ENCODE data around the gene PCDHGA3.
A peak's percentile ranks its signal among the peaks of the same experiment; 100 is the strongest.
"Not testable (repeated sequence)": the region's sequence is repeated elsewhere in the genome, so short reads cannot be mapped to it uniquely, and the experiment has no call there.

PCDHGA3 gene

GRCh38 chr5:141349917-141350619 is 6.4 kb downstream of the PCDHGA3 start, which contains the start of gene PCDHGB1:
PCDHGB1 (plus strand) TSS chr5:141350099; CDS start chr5:141350261, 162 bp downstream.
- no peak for DNase-seq

DNA sequence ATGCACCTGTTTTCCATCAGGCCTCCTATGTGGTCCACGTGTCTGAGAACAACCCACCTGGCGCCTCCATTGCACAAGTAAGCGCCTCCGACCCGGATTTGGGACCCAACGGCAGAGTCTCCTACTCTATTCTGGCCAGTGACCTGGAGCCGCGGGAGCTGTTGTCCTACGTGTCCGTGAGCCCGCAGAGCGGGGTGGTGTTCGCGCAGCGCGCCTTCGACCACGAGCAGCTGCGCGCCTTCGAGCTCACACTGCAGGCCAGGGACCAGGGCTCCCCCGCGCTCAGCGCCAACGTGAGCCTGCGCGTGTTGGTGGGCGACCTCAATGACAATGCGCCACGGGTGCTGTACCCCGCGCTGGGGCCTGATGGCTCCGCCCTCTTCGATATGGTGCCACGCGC is 8.0 kb downstream of the PCDHGA3 start:
- DNase-seq, result no peak

GRCh38 chr5:141354900-141355469 is 11.4 kb downstream of the PCDHGA3 start, which contains the start of gene PCDHGA4:
PCDHGA4 (plus strand) TSS chr5:141355021; CDS start chr5:141355108, 87 bp downstream.
- peak in 1 of 2 experiments; percentile 13 for DNase-seq

DNA sequence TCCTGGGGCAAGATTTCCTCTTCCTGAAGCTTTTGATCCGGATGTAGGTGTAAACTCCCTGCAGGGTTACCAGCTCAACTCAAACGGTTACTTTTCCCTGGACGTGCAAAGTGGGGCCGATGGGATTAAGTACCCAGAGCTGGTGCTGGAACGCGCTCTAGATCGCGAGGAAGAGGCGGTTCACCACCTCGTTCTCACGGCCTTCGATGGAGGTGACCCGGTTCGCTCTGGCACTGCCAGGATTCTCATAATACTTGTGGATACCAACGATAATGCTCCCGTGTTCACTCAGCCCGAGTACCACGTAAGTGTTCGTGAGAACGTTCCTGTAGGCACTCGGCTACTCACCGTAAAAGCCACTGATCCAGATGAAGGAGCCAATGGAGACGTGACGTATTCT is 12.0 kb downstream of the PCDHGA3 start:
- DNase-seq, result no peak

GRCh38 chr5:141356133-141356532 is 12.5 kb downstream of the PCDHGA3 start:
- DNase-seq, result no peak

GRCh38 chr5:141356950-141357349 is 13.3 kb downstream of the PCDHGA3 start:
- no peak for DNase-seq

- peak in 1 of 2 experiments; percentile 35 for DNase-seq
Observed at GRCh38 chr5:141359790-141360426, 16.3 kb downstream of the PCDHGA3 start, which contains the start of gene PCDHGB2. PCDHGB2 (plus strand) TSS chr5:141359994; CDS start chr5:141360136, 142 bp downstream.

- DNase-seq, result no peak
Observed at GRCh38 chr5:141360685-141361084, 17.1 kb downstream of the PCDHGA3 start.

- no peak for DNase-seq
Observed at GRCh38 chr5:141362719-141363118, 19.1 kb downstream of the PCDHGA3 start.

DNA sequence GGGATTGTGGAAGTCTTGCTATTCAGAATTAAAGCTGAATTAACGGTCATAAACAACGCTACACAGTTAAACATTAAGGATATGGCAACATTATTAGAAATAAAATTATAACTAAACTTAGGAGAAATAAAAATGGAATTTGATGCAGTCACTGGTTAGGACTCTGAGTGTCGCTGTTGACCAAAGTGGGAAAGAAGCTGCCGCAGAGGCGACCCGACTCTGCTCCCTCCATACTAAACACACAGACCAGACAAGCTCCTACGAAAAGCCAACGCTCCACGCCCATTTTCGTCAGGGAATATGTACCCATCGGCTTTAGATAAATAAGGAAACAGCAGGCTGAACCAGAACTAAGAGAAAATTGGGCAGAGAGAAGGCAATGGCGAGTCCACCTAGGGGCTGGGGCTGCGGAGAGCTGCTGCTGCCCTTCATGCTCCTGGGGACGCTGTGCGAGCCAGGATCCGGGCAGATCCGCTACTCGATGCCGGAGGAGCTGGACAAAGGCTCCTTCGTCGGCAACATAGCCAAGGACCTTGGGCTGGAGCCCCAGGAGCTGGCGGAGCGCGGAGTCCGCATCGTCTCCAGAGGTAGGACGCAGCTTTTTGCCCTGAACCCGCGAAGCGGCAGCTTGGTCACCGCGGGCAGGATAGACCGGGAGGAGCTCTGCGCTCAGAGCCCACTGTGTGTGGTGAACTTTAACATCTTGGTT is 20.5 kb downstream of the PCDHGA3 start, which contains the start of gene PCDHGA5:
TSS of gene PCDHGA5 (plus strand) at position 211 of the 709 bp plus-strand sequence. CDS start at position 380, 169 bp downstream.
- no peak for DNase-seq

DNA sequence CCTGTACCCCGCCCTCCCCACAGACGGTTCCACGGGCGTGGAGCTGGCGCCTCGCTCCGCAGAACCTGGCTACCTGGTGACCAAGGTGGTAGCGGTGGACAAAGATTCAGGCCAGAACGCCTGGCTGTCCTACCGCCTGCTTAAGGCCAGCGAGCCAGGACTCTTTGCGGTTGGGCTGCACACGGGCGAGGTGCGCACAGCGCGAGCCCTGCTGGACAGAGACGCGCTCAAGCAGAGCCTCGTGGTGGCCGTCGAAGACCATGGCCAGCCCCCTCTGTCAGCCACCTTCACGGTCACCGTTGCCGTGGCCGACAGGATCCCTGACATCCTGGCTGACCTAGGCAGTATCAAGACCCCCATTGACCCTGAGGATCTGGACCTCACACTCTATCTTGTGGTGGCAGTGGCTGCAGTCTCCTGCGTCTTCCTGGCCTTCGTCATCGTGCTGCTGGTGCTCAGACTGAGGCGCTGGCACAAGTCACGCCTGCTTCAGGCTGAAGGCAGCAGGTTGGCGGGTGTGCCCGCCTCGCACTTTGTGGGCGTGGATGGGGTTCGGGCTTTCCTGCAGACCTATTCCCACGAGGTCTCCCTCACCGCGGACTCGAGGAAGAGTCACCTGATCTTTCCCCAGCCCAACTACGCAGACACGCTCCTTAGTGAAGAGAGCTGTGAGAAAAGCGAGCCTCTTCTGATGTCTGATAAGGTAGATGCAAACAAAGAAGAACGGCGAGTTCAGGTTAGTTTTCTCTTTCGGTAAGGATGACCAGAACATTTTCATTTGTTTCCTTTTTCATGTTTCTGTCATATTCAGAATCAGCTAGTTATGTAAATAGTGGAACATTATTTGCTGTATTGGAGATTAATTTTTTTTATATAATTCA is 22.6 kb downstream of the PCDHGA3 start:
- no peak for DNase-seq

DNA sequence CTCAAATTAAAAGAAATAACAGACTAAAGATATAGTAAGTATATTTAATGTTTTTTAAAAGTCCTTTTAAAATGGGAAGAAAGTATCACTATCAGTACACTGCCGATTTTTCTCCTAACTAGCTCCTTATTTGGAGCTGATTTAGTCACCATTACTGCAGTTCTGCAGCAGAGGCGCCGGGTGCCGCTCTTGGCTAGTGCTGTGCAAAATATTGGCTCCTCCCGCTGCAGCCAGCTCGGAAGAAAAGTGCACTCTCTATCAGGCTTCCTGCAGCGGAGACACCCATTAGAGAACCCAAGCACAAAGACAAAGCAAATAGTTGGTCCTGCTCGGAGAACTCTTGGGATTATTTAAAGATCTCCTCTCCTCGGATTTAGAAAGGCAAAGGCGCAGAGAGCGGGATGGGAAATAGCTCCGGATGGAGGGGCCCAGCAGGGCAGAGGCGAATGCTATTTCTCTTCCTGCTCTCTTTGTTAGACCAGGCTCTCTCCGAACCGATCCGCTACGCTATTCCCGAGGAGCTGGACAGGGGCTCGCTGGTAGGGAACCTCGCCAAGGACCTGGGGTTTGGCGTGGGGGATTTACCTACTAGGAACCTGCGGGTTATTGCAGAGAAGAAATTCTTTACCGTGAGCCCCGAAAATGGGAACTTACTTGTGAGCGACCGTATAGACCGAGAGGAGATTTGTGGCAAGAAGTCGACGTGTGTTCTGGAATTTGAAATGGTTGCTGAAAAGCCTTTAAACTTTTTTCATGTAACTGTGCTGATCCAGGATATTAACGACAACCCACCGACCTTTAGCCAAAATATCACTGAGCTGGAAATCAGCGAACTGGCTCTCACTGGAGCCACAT is 26.6 kb downstream of the PCDHGA3 start, which contains the start of gene PCDHGB3:
TSS of gene PCDHGB3 (plus strand) at position 249 of the 855 bp plus-strand sequence. CDS start at position 402, 153 bp downstream.
- no peak for DNase-seq

GRCh38 chr5:141371572-141372475 is 28.2 kb downstream of the PCDHGA3 start:
- DNase-seq, result no peak

- DNase-seq, result no peak
Observed at GRCh38 chr5:141373673-141374317, 30.2 kb downstream of the PCDHGA3 start, which contains the start of gene PCDHGA6. PCDHGA6 (plus strand) TSS chr5:141373891; CDS start chr5:141374084, 193 bp downstream.

GRCh38 chr5:141374627-141375026 is 31.0 kb downstream of the PCDHGA3 start:
- no peak for DNase-seq

DNA sequence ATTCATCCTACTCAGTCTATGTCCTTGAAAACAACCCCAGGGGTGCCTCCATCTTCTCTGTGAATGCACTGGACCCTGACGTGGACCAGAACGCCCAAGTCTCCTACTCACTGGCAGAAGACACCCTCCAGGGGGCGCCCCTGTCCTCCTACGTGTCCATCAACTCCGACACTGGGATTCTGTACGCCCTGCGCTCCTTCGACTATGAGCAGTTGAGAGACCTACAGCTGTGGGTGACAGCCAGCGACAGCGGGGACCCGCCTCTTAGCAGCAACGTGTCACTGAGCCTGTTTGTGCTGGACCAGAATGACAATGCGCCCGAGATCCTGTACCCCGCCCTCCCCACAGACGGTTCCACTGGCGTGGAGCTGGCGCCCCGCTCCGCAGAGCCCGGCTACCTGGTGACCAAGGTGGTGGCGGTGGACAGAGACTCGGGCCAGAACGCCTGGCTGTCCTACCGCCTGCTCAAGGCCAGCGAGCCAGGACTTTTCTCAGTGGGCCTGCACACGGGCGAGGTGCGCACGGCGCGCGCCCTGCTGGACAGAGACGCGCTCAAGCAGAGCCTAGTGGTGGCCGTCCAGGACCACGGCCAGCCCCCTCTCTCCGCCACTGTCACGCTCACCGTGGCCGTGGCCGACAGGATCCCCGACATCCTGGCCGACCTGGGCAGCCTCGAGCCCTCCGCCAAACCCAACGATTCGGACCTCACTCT is 32.0 kb downstream of the PCDHGA3 start:
- not testable (repeated sequence) for DNase-seq

- no peak for DNase-seq
Observed at GRCh38 chr5:141382469-141383294, 39.1 kb downstream of the PCDHGA3 start, which contains the start of gene PCDHGA7. PCDHGA7 (plus strand) TSS chr5:141382742; CDS start chr5:141382900, 158 bp downstream.

Data from SW 1271 (cell line).